ENCODE data around the gene IGFBP2.

The IGFBP2 gene

GRCh38 chr2:216673609-216674008 lies 40.4 kb downstream of the IGFBP2 start:
- POLR2A ChIA-PET = no interaction called here

GRCh38 chr2:216674376-216674775 lies 41.2 kb downstream of the IGFBP2 start:
- TF ChIP-seq FOXA1 (IDR thresholded peaks at IDR 0.05) (no peak), TARDBP (IDR thresholded peaks at IDR 0.05) (no peak)
- ChIA-PET CTCF (no interaction called here), POLR2A (no interaction called here)
- DNase-seq (ENCODE audit: extremely low spot score) = no peak

More at GRCh38 chr2:216673609-216674008, 40.4 kb downstream of the IGFBP2 start:
- DNase-seq (ENCODE audit: extremely low spot score) = no peak
- CTCF ChIA-PET = interaction anchor here (1.1 kb wide), 1 partner anchor 9 kb away, joined by 3 read pairs; no protein-coding TSS in a partner anchor
- TF ChIP-seq L3MBTL2 (conservative IDR thresholded peaks at IDR 0.05) (no peak), SUZ12 (IDR thresholded peaks at IDR 0.05) (no peak), CTBP1 (IDR thresholded peaks at IDR 0.05; ENCODE audit: borderline replicate concordance) (no peak), ELF4 (IDR thresholded peaks at IDR 0.05) (no peak), SP1 (IDR thresholded peaks at IDR 0.05) (no peak), ZNF384 (IDR thresholded peaks at IDR 0.05) (no peak), ARNT (IDR thresholded peaks at IDR 0.05) (no peak), LEF1 (IDR thresholded peaks at IDR 0.05; ENCODE audit: borderline replicate concordance) (no peak), HDGF (IDR thresholded peaks at IDR 0.05; ENCODE audit: borderline replicate concordance) (no peak), FOXM1 (IDR thresholded peaks at IDR 0.05; ENCODE audit: borderline replicate concordance) (no peak), BHLHE40 (IDR thresholded peaks at IDR 0.05; ENCODE audit: borderline replicate concordance) (no peak), FOXA1 (IDR thresholded peaks at IDR 0.05) (no peak), TARDBP (IDR thresholded peaks at IDR 0.05) (no peak), FOXK2 (IDR thresholded peaks at IDR 0.05) (no peak)
- TF ChIP-seq, protein P1, sequence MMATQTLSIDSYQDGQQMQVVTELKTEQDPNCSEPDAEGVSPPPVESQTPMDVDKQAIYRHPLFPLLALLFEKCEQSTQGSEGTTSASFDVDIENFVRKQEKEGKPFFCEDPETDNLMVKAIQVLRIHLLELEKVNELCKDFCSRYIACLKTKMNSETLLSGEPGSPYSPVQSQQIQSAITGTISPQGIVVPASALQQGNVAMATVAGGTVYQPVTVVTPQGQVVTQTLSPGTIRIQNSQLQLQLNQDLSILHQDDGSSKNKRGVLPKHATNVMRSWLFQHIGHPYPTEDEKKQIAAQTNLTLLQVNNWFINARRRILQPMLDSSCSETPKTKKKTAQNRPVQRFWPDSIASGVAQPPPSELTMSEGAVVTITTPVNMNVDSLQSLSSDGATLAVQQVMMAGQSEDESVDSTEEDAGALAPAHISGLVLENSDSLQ (IDR thresholded peaks at IDR 0.05) = no peak

DNA sequence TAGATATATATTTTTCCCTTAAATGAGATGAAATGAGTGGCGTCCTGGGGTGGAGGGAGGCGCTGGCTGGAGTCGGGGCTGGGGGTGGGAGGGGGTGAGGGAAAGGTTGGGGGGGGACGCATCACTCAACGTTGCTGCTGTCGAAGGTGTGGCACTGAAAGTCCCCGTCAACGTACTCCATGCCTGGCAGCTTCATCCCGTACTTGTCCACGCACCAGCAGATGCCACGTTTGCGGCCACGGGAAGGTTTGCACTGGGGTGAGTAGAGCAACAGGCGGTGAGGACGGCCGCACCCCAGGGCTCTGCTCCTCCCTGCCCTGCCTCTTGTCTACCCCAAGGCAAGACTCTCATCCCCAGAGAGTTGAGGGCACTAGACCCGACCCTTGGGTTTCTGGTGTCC lies 43.4 kb downstream of the IGFBP2 start:
- POLR2A ChIA-PET = no interaction called here
- TF ChIP-seq ARNT (IDR thresholded peaks at IDR 0.05) (no peak), HDGF (IDR thresholded peaks at IDR 0.05; ENCODE audit: borderline replicate concordance) (no peak), NFRKB (IDR thresholded peaks at IDR 0.05) (no peak), FOXM1 (IDR thresholded peaks at IDR 0.05; ENCODE audit: borderline replicate concordance) (no peak), SP1 (IDR thresholded peaks at IDR 0.05) (no peak), BHLHE40 (IDR thresholded peaks at IDR 0.05; ENCODE audit: borderline replicate concordance) (no peak), CTBP1 (IDR thresholded peaks at IDR 0.05; ENCODE audit: borderline replicate concordance) (no peak)
- no peak for DNase-seq (ENCODE audit: extremely low spot score)
- CTCF ChIA-PET = no interaction called here

DNA sequence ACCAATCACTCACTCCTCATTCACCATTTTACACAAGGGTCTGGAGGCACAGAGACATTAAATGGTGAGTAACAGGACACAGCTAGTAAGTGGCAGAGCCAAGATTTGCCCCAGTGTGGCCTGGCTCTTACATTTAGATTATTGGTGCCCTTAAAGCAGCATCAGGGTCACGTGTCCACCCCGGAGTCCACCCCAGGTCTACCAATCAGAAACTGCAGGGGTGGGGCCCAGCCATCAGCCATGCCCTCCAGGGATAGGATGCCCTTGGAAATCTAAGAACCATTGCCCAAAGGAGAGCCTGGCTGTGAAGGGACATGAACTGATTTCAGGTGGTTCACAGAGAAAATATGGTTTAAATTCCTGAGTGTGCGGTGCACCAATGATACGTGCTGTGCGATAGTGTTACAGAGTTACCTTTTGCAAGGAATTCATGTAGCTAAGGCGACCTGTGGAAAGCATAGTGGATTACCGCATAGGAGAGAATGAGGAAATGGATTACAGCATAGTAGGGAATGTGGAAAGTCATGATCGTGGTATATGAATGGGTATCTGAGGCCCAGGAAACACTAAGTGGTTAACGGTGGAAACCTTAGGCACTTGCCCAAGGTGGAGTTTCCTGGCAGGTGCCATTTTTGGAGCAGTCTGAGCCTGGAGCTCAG lies 44.3 kb downstream of the IGFBP2 start:
- POLR2A ChIA-PET = no interaction called here
- no peak for DNase-seq (ENCODE audit: extremely low spot score)
- TF ChIP-seq CTBP1 (IDR thresholded peaks at IDR 0.05; ENCODE audit: borderline replicate concordance) = no peak
- no peak for TF ChIP-seq ARNT (IDR thresholded peaks at IDR 0.05)
- no peak for TF ChIP-seq ELF4 (IDR thresholded peaks at IDR 0.05)
- TF ChIP-seq SP1 (IDR thresholded peaks at IDR 0.05) = no peak
- TF ChIP-seq FOXA1 (IDR thresholded peaks at IDR 0.05) = no peak
- TF ChIP-seq NFRKB (IDR thresholded peaks at IDR 0.05) = no peak
- no peak for TF ChIP-seq L3MBTL2 (conservative IDR thresholded peaks at IDR 0.05)
- no peak for TF ChIP-seq ZNF384 (IDR thresholded peaks at IDR 0.05)
- TF ChIP-seq SUZ12 (IDR thresholded peaks at IDR 0.05) = no peak
- TF ChIP-seq, protein P1 (IDR thresholded peaks at IDR 0.05) = no peak
- TF ChIP-seq BHLHE40 (IDR thresholded peaks at IDR 0.05; ENCODE audit: borderline replicate concordance) = no peak
- no peak for TF ChIP-seq FOXK2 (IDR thresholded peaks at IDR 0.05)
- TF ChIP-seq LEF1 (IDR thresholded peaks at IDR 0.05; ENCODE audit: borderline replicate concordance) = no peak
- no peak for TF ChIP-seq FOXM1 (IDR thresholded peaks at IDR 0.05; ENCODE audit: borderline replicate concordance)
- TF ChIP-seq HDGF (IDR thresholded peaks at IDR 0.05; ENCODE audit: borderline replicate concordance) = no peak
- TF ChIP-seq TARDBP (IDR thresholded peaks at IDR 0.05) = no peak
- CTCF ChIA-PET = no interaction called here

GRCh38 chr2:216678098-216678465 lies 44.9 kb downstream of the IGFBP2 start:
- ChIA-PET POLR2A (no interaction called here), CTCF (no interaction called here)
- TF ChIP-seq CTBP1 (IDR thresholded peaks at IDR 0.05; ENCODE audit: borderline replicate concordance) (no peak), LEF1 (IDR thresholded peaks at IDR 0.05; ENCODE audit: borderline replicate concordance) (no peak), SUZ12 (IDR thresholded peaks at IDR 0.05) (no peak), L3MBTL2 (conservative IDR thresholded peaks at IDR 0.05) (no peak), ARNT (IDR thresholded peaks at IDR 0.05) (no peak), BHLHE40 (IDR thresholded peaks at IDR 0.05; ENCODE audit: borderline replicate concordance) (no peak), NFRKB (IDR thresholded peaks at IDR 0.05) (no peak), FOXM1 (IDR thresholded peaks at IDR 0.05; ENCODE audit: borderline replicate concordance) (no peak), FOXA1 (IDR thresholded peaks at IDR 0.05) (no peak), ZNF384 (IDR thresholded peaks at IDR 0.05) (no peak), SP1 (IDR thresholded peaks at IDR 0.05) (no peak), TARDBP (IDR thresholded peaks at IDR 0.05) (no peak), HDGF (IDR thresholded peaks at IDR 0.05; ENCODE audit: borderline replicate concordance) (no peak), ELF4 (IDR thresholded peaks at IDR 0.05) (no peak), FOXK2 (IDR thresholded peaks at IDR 0.05) (no peak)
- TF ChIP-seq, protein P1 (IDR thresholded peaks at IDR 0.05) = no peak
- no peak for DNase-seq (ENCODE audit: extremely low spot score)

All from HEK293T (cell line).